ENCODE measurements around the gene WWOX.

WWOX gene

DNA sequence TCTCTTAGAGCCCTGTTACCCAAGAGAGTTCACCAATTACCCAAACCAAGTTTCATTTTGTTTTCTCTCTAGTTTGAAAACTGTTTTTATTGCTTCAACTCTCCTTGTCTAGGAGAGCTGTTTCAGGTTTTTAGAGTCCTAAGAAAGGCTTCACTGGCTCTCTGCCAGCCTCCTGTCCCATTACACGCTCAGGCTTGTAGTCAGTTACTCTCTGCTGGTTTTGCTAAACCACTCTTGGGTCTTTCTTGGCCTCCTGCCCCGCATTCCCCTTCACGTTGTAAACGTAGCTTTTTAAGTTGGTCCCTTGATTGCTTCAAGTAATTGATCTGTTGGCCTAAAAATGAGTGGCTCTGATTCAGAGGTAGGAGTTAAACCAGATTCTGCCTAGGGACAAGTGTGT, 972.0 kb downstream of the WWOX start:
- H3K4me3 ChIP-seq (ENCODE audit: low read depth, low read length) = no peak overlapping the region
- no peak for DNase-seq (ENCODE audit: low read depth)
- TF ChIP-seq, protein P1, sequence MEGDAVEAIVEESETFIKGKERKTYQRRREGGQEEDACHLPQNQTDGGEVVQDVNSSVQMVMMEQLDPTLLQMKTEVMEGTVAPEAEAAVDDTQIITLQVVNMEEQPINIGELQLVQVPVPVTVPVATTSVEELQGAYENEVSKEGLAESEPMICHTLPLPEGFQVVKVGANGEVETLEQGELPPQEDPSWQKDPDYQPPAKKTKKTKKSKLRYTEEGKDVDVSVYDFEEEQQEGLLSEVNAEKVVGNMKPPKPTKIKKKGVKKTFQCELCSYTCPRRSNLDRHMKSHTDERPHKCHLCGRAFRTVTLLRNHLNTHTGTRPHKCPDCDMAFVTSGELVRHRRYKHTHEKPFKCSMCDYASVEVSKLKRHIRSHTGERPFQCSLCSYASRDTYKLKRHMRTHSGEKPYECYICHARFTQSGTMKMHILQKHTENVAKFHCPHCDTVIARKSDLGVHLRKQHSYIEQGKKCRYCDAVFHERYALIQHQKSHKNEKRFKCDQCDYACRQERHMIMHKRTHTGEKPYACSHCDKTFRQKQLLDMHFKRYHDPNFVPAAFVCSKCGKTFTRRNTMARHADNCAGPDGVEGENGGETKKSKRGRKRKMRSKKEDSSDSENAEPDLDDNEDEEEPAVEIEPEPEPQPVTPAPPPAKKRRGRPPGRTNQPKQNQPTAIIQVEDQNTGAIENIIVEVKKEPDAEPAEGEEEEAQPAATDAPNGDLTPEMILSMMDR (IDR thresholded peaks at IDR 0.05; ENCODE audit: insufficient read depth, low read depth, low read length, missing control alignments) = no peak

DNA sequence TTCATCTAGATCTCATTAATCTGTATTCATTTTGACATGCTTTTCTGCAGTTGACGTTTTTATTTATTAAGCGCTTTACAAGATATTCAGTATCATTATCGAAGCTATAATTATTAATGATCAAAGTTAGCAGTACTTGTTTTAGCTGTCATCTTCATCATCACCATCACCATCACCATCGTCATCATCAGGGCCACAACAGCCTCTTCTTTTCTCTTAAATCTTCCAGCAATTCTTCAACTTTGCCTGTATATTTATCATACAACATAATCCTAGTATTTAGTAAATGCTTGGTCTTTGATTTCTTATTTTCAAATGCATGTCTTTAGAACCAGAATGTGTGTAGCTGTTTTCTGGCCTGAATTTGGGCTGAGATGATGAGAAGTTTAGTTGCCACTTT, 973.1 kb downstream of the WWOX start:
- TF ChIP-seq, protein P1 (IDR thresholded peaks at IDR 0.05; ENCODE audit: insufficient read depth, low read depth, low read length, missing control alignments) = no peak
- no peak for DNase-seq (ENCODE audit: low read depth)
- H3K4me3 ChIP-seq (ENCODE audit: low read depth, low read length) = no peak overlapping the region

DNA sequence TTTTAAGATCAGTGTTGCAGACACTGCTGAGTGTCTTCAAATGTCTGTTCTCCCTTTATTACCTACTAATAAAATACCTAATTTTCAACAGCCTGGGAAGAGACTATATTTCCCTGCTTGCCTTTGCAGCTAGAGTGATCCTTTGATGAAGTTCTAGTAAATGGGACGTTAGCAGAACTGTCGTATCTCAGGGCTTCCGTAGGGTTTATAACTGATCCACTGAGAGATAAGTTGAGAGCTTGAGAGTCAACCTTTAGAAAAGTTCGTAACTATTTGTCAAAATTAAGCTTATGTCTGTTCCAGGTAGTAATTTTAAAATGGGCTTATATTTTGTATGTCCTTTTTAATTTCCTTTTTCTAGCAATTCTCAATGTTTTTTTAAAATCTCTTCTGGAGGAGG, 974.1 kb downstream of the WWOX start:
- H3K4me3 ChIP-seq (ENCODE audit: low read depth, low read length) = no peak overlapping the region
- TF ChIP-seq, protein P1 (IDR thresholded peaks at IDR 0.05; ENCODE audit: insufficient read depth, low read depth, low read length, missing control alignments) = no peak
- no peak for DNase-seq (ENCODE audit: low read depth)

DNA sequence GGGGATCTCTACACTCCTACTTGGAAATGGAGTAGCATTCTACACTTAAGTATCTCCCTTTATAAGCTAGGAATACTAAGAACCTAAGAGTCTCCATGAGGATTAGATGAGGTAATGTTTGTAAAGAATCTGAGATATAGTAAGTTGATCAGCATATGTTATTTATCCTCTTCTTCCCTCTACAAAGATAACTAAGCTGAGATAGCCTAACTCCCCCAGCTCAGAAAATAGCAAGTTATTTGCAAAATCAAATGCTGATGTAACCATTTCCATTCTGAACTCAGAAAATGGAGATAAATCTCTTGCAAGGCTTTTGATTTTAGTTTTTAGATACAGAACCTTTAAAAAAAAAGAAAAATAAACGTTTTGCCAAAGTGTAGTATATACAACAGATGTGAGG, 975.1 kb downstream of the WWOX start:
- DNase-seq (ENCODE audit: low read depth) = no peak
- H3K4me3 ChIP-seq (ENCODE audit: low read depth, low read length) = no peak overlapping the region
- TF ChIP-seq, protein P1 (IDR thresholded peaks at IDR 0.05; ENCODE audit: insufficient read depth, low read depth, low read length, missing control alignments) = no peak

DNA sequence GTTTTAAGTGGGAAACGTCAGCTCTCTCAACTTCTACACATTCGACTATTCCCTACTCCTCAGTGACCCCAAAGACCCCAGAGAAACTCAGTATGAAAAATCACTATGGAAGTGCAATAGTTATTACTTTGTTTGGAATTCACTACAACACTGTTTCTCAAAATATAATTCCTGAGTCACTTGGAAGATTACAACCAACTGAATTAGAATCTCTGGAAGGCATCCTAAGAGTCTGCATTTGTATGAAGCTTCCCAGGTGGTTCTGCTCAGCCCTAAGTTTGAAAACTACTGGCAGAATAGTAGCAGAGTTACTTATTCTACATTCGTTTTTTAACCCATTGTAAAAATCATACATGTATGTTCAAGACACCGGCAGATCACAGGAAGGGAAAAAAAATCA, 975.5 kb downstream of the WWOX start:
- TF ChIP-seq, protein P1 (IDR thresholded peaks at IDR 0.05; ENCODE audit: insufficient read depth, low read depth, low read length, missing control alignments) = no peak
- no peak for DNase-seq (ENCODE audit: low read depth)
- no peak overlapping the region for H3K4me3 ChIP-seq (ENCODE audit: low read depth, low read length)

DNA sequence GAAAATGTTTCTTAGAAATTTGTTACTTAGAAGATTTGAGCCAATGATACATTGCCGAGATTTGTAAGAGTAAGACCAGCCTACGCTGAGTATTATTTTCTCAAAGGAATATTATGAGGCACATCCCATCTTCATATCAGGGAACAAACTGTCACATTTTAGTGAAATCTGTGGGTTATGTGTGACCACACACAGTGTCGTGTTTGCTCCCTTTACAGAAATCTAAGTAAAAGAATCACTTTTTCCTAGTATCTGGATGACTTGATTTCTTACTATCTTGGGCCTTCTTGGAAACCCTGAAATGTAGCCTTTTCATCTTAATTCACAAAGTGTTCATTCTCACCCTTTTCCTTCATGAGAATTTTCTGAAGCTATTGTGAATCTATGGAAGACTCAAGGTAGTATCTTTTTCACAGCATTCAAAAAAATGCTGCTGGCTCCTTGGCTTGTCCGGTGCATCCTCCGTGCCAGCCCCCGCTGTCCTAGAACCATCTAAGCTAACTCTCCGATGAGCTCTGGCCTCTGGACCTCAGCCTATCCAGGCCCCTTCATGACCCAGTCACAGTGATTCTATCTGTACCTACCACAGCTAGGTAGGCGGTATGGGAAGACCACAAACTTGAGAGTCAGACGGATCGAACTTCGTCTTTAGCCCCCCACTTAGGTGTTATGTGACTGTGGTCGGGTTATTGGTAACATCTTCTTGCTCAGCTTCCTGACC, 976.8 kb downstream of the WWOX start:
- DNase-seq (ENCODE audit: low read depth) = no peak
- H3K4me3 ChIP-seq (ENCODE audit: low read depth, low read length) = no peak overlapping the region
- TF ChIP-seq, protein P1 (IDR thresholded peaks at IDR 0.05; ENCODE audit: insufficient read depth, low read depth, low read length, missing control alignments) = no peak

DNA sequence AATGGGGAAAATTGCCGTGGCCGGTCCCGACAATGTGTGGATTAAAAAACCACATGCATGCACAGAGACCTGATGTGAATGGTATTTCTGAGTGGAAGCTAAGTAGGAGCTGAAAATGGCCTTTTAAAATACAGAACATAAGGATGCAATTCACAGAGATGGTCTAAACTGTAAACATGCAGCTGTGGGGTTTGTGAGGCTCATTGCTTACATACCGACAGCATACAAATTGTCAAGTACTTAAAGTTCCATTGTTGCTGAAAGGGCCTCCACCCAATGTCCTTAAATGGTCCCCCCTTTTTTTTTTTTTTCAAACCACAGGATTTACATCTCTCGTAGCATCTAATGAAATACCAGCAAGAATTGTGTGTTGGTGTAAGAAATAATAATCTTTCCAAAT, 977.9 kb downstream of the WWOX start:
- DNase-seq (ENCODE audit: low read depth) = no peak
- TF ChIP-seq, protein P1 (IDR thresholded peaks at IDR 0.05; ENCODE audit: insufficient read depth, low read depth, low read length, missing control alignments) = no peak
- H3K4me3 ChIP-seq (ENCODE audit: low read depth, low read length) = no peak overlapping the region
